Right lobe of liver (tissue), 4 donors: ENCODE measurements around the gene ACSBG1.

Experiments
- POLR2A ChIP-seq: fragments of 450-650 bp; IDR thresholded peaks from one replicate; pipeline ENCODE4 v1.6.1; 2017; ENCODE audit warnings: antibody characterized with exemption, mild to moderate bottlenecking
- TF ChIP-seq, protein P1 (sequence below), 4 donors: fragments of 200-600 bp in 3 of 4; fragments of 450-650 bp in 1 of 4; IDR thresholded peaks; one replicate each; pipeline versions ENCODE4 v1.5.1 to v1.8.0; 2016 to 2022; ENCODE audit warnings: antibody characterized with exemption in 4 of 4, mild to moderate bottlenecking in 2 of 4
- donor health status: DM: no; HTN: no; CAD: no.
- donor health status: DM: no; HTN: no; CAD: no.
- donor health status: DM: no; HTN: yes; CAD: no.

DNA sequence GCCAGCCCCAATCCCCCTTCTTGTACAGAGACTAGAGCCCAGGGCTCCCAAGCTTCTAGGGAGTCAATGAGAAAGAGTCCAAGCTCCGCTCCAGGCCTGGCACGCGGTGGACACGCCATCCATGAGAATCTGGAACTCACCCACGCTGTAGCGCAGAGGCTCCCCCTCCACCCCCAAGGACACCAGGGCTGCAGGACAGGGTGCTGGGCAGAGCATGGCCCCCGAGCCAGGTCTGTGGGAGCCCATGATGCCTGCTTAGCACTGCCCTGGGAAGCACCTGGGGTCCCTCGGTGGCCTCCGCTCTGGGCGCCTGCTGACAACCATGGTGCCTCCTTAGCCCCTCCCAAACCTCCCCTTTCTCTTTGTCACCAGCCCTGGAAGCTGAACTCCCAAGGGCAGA lies 28.5 kb downstream of the ACSBG1 start:
- TF ChIP-seq, protein P1, sequence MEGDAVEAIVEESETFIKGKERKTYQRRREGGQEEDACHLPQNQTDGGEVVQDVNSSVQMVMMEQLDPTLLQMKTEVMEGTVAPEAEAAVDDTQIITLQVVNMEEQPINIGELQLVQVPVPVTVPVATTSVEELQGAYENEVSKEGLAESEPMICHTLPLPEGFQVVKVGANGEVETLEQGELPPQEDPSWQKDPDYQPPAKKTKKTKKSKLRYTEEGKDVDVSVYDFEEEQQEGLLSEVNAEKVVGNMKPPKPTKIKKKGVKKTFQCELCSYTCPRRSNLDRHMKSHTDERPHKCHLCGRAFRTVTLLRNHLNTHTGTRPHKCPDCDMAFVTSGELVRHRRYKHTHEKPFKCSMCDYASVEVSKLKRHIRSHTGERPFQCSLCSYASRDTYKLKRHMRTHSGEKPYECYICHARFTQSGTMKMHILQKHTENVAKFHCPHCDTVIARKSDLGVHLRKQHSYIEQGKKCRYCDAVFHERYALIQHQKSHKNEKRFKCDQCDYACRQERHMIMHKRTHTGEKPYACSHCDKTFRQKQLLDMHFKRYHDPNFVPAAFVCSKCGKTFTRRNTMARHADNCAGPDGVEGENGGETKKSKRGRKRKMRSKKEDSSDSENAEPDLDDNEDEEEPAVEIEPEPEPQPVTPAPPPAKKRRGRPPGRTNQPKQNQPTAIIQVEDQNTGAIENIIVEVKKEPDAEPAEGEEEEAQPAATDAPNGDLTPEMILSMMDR (IDR thresholded peaks at IDR 0.05): no peak
- no peak for TF ChIP-seq POLR2A
